A673 (cell line): ENCODE data around the gene SMG7. TPM values are rescaled to one million over a fixed set of nuclear protein-coding genes. Genes with fewer than 3 reads are reported as not detected.
A peak's percentile ranks its signal among the peaks of the same experiment; 100 is the strongest.

ENCODE experiments used
- BruUV-seq: library from RNA; stranded (reverse); fragments of 400-500 nt; replicated peaks from 2 replicates; lab custom pipeline; 2021; lab: Mats Ljungman, UMichigan
- CTCF ChIA-PET: fragments of 300-600 bp; sonication (Branson Sonifier 250); formaldehyde crosslinking; loops from one replicate; lab custom pipeline; 2022; ENCODE audit warnings: antibody characterized with exemption; lab: Charles Lee
- POLR2A ChIA-PET: fragments of 300-600 bp; sonication (Branson Sonifier 250); formaldehyde crosslinking; loops from one replicate; lab custom pipeline; 2022; ENCODE audit warnings: antibody characterized with exemption; ENCODE audit not compliant: low non-redundant PET; lab: Charles Lee
- DNase-seq: peaks from one replicate; pipeline ENCODE4 v3.0.0-alpha.2; 2015; ENCODE audit warnings: low spot score
- H3K27ac ChIP-seq: fragments of 200-600 bp; sonication (generic); 2 replicates; pipeline ENCODE4 v1.5.1; 2016; ENCODE audit warnings: mixed run types, low read depth, mild to moderate bottlenecking, mixed read lengths, antibody characterized with exemption, low read length; ENCODE audit not compliant: poor library complexity, severe bottlenecking
- H3K27me3 ChIP-seq: fragments of 200-600 bp; sonication (generic); replicated peaks from 2 replicates; pipeline ENCODE4 v1.6.1; 2017; ENCODE audit warnings: mixed run types, low read depth, mild to moderate bottlenecking, mixed read lengths, antibody characterized with exemption, low read length; ENCODE audit not compliant: insufficient read depth, poor library complexity
- H3K36me3 ChIP-seq: fragments of 200-600 bp; sonication (generic); 2 replicates; pipeline ENCODE4 v1.6.1; 2016; ENCODE audit warnings: mixed run types, mild to moderate bottlenecking, mixed read lengths, antibody characterized with exemption, low read length; ENCODE audit not compliant: insufficient read depth, poor library complexity, severe bottlenecking
- H3K4me1 ChIP-seq: fragments of 200-600 bp; sonication (generic); 2 replicates; pipeline ENCODE4 v1.6.1; 2017; ENCODE audit warnings: mixed run types, mild to moderate bottlenecking, mixed read lengths, antibody characterized with exemption, low read length; ENCODE audit not compliant: insufficient read depth, poor library complexity, severe bottlenecking
- H3K4me3 ChIP-seq: fragments of 200-600 bp; sonication (generic); 2 replicates; pipeline ENCODE4 v1.5.1; 2016; ENCODE audit warnings: low read depth, mixed run types, mild to moderate bottlenecking, mixed read lengths, low read length; ENCODE audit not compliant: poor library complexity, severe bottlenecking
- H3K9me3 ChIP-seq: fragments of 200-600 bp; sonication (generic); 2 replicates; pipeline ENCODE4 v1.6.1; 2016; ENCODE audit warnings: mixed run types, low read depth, mild to moderate bottlenecking, mixed read lengths, antibody characterized with exemption, low read length; ENCODE audit not compliant: poor library complexity, severe bottlenecking
- EZH2 ChIP-seq: fragments of 200-600 bp; sonication (generic); IDR thresholded peaks from 2 replicates; pipeline ENCODE4 v1.6.1; 2017; ENCODE audit warnings: borderline replicate concordance, low read depth, mild to moderate bottlenecking, mixed read lengths, antibody characterized with exemption, low read length; ENCODE audit not compliant: poor library complexity, severe bottlenecking
- intact Hi-C: fragments of 100-400 bp; cut with micrococcal nuclease; formaldehyde crosslinking; loops from one replicate; pipeline ENCODE4 v1.10.0; 2022; ENCODE audit not compliant: unreplicated experiment
- total RNA-seq: library from RNA; stranded (reverse); gene quantifications from 2 replicates; pipeline ENCODE4 v1.2.3, GENCODE V29; 2021
- TF ChIP-seq, protein P1 (sequence below): fragments of 300-800, 200-600 bp; sonication (generic); conservative IDR thresholded peaks from 2 replicates; pipeline ENCODE4 v1.5.1; 2017; ENCODE audit warnings: low read depth, mild to moderate bottlenecking, antibody characterized with exemption, low read length, moderate library complexity, mixed read lengths

The SMG7 gene
- total RNA-seq, 1 experiment from 2014 or later = 90.7 TPM

DNA sequence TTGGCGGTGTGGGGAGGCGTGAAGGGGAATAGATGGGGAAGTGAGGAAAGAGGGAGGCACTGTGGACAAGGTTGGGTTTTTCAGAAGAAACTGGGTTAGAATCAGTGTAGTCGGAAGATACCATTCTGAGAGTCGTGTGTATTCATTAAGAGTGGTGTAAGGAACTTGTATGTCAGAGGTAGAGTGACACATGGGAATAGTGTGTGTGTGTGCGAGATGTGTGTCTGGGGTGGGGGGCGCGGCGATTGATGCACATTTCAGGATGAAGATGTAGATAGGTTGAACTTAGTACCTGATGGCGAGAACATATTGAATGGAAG, 878 bp downstream of the SMG7 start:
- TF ChIP-seq, protein P1, sequence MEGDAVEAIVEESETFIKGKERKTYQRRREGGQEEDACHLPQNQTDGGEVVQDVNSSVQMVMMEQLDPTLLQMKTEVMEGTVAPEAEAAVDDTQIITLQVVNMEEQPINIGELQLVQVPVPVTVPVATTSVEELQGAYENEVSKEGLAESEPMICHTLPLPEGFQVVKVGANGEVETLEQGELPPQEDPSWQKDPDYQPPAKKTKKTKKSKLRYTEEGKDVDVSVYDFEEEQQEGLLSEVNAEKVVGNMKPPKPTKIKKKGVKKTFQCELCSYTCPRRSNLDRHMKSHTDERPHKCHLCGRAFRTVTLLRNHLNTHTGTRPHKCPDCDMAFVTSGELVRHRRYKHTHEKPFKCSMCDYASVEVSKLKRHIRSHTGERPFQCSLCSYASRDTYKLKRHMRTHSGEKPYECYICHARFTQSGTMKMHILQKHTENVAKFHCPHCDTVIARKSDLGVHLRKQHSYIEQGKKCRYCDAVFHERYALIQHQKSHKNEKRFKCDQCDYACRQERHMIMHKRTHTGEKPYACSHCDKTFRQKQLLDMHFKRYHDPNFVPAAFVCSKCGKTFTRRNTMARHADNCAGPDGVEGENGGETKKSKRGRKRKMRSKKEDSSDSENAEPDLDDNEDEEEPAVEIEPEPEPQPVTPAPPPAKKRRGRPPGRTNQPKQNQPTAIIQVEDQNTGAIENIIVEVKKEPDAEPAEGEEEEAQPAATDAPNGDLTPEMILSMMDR = no peak
- no peak for TF ChIP-seq EZH2
- no peaks in the 10 kb centered on the region for H3K27me3 ChIP-seq
- ChIA-PET CTCF (interaction anchor here (0.9 kb wide), 1 partner anchor 510 kb away, joined by 3 read pairs; no protein-coding TSS in a partner anchor), POLR2A (no interaction called here)
- H3K4me3 ChIP-seq = peak overlapping the region; percentile 98
- no TSS peak for BruUV-seq
- intact Hi-C loops = loop anchor here (5.0 to 10.0 kb wide), 2 partner anchors 444 to 508 kb away; no protein-coding TSS in a partner anchor
- peaks cover 18% of the 10 kb centered on the region for H3K4me1 ChIP-seq
- DNase-seq = no peak
- H3K36me3 ChIP-seq = no peaks in the 10 kb centered on the region
- H3K9me3 ChIP-seq = no peaks in the 10 kb centered on the region
- peak overlapping the region; percentile 99 for H3K27ac ChIP-seq

DNA sequence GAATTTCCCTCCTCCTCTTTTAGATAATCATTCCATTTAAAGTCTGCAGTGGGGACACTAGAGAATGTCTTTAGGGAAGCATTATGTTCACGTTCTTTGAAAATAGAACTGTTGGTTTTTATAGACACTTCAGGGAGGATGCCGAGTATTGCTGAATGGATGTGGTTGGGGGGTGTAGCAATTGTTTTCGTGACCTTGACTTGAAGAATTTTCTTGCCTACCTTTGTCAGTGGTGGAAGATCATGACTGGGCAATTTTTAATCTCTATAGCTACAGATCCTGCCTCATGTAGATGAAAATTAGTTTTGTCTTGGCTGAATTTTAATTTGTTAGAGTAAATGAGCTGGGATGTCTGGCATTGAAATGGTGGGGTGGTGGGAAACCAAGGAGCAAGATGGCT, 3.8 kb downstream of the SMG7 start:
- no peak overlapping the region for H3K27ac ChIP-seq
- DNase-seq = no peak
- ChIA-PET POLR2A (no interaction called here), CTCF (no interaction called here)
- no TSS peak for BruUV-seq
- H3K4me3 ChIP-seq = no peak overlapping the region
- H3K9me3 ChIP-seq = no peaks in the 10 kb centered on the region
- H3K36me3 ChIP-seq = no peaks in the 10 kb centered on the region
- H3K4me1 ChIP-seq = peaks cover 35% of the 10 kb centered on the region
- intact Hi-C loops = loop anchor here (10.0 kb wide), 1 partner anchor 511 kb away; no protein-coding TSS in a partner anchor
- H3K27me3 ChIP-seq = no peaks in the 10 kb centered on the region
- TF ChIP-seq, protein P1 = no peak
- no peak for TF ChIP-seq EZH2

DNA sequence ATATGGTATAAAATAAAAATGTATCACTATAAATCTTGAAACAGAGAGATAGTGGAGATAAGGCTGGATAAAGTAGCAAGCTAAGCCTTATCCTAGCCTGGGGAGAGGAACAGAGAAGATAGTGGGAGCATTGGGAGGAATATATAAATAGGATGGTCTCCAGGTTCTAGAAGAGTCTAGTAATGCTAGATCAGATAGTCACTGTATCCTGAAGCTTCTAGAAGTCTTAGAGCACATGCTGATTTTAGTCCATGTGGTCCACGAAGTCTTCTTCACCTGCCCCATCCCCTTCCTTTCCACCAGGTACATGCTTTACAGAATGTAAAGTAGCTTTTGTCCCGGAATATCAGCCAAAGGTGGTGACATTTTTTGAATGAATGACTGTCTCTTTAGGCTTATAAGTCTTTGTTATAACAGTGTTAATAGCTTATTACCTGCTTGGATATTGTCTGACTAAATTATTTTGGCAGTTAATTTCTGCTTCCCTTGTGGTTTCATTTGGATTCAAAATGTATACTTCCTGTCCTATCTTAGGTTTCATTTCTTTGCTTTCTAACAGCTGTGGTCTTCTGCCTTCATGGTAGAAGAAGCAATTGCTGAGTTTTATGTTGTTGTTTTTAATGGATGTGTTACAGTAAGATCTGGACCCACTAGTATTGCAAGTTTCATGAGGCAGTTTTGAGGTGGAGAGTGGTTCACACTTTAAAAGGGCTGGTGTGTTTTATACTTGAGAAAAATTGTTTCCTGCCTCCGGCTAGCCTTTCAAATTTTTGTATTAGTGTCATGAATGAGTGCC, 5.9 kb downstream of the SMG7 start:
- ChIA-PET CTCF (no interaction called here), POLR2A (no interaction called here)
- H3K36me3 ChIP-seq = no peaks in the 10 kb centered on the region
- BruUV-seq = no TSS peak
- intact Hi-C loops = loop anchor here (10.0 kb wide), 1 partner anchor 513 kb away; no protein-coding TSS in a partner anchor
- no peak overlapping the region for H3K4me3 ChIP-seq
- peaks cover 40% of the 10 kb centered on the region for H3K4me1 ChIP-seq
- no peak for DNase-seq
- TF ChIP-seq, protein P1 = no peak
- no peak for TF ChIP-seq EZH2
- no peak overlapping the region for H3K27ac ChIP-seq
- H3K27me3 ChIP-seq = no peaks in the 10 kb centered on the region
- no peaks in the 10 kb centered on the region for H3K9me3 ChIP-seq
